GM10266 (cell line): ENCODE data around the gene ZNF175.

Source experiments
- DNase-seq: peaks from one replicate; pipeline ENCODE4 v3.0.0; 2012; ENCODE audit errors: extremely low spot score
- TF ChIP-seq, protein P1 (sequence below): IDR thresholded peaks from 2 replicates; pipeline ENCODE4 v1.5.1; 2012; ENCODE audit warnings: mild to moderate bottlenecking, low read depth; ENCODE audit not compliant: control insufficient read depth, insufficient read depth; ENCODE audit errors: missing control alignments

The ZNF175 gene

DNA sequence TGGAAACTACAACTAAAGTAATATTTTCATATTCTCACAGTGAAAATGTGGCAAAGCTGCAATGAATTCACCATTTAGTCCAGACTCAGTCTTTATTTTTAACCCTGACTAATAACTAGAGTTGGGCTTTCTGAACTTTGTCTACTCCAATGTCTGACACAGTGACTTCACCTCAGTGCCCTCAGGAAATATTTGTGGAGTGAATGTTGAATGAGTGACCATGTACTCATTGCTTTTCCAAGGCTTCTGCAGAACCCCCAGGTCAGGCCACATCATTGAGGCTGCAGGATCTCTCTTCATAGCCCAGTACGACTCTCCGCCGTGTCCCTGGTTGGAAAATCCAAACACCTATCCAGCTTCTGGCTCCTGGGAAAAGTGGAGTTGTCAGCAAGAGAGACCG lies 1.8 kb downstream of the ZNF175 start:
- no peak for DNase-seq
- TF ChIP-seq, protein P1, sequence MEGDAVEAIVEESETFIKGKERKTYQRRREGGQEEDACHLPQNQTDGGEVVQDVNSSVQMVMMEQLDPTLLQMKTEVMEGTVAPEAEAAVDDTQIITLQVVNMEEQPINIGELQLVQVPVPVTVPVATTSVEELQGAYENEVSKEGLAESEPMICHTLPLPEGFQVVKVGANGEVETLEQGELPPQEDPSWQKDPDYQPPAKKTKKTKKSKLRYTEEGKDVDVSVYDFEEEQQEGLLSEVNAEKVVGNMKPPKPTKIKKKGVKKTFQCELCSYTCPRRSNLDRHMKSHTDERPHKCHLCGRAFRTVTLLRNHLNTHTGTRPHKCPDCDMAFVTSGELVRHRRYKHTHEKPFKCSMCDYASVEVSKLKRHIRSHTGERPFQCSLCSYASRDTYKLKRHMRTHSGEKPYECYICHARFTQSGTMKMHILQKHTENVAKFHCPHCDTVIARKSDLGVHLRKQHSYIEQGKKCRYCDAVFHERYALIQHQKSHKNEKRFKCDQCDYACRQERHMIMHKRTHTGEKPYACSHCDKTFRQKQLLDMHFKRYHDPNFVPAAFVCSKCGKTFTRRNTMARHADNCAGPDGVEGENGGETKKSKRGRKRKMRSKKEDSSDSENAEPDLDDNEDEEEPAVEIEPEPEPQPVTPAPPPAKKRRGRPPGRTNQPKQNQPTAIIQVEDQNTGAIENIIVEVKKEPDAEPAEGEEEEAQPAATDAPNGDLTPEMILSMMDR = no peak

DNA sequence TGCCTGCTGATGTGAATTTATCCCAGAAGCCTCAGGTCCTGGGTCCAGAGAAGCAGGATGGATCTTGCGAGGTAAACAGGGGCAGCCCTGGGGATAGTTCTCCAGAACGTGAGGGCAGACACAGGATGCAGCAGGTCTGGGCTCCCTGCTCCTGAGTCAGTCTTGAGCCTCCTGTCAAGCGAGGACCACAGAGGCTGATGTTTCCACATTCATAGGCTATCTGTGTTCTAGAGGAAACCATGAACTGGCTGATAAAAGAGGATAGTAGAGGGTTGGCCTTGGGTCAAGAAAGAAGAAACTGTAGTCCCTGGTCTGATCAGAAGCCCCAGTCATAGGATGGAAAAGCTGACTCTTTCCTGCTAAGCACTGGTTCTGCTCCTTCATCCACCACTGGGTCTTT lies 2.2 kb downstream of the ZNF175 start:
- TF ChIP-seq, protein P1 = no peak
- no peak for DNase-seq

DNA sequence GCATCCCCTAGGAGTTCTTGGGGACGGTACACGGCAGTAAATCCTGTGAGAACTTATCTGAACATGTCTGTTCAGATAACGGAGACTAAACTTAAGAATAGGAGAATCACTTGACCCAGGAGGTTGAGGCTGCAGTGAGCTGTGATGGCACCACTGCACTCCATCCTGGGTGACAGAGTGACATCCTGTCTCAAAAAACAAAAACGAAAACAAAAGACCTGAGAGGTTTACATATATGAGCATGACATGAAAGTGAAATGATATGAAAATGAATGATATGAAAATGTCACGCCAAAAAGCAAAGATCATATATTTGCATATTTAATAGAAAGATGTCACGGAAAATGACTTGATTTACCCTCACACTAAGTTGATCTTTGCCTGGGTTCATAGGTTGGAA lies 5.8 kb downstream of the ZNF175 start:
- no peak for DNase-seq
- TF ChIP-seq, protein P1 = no peak

DNA sequence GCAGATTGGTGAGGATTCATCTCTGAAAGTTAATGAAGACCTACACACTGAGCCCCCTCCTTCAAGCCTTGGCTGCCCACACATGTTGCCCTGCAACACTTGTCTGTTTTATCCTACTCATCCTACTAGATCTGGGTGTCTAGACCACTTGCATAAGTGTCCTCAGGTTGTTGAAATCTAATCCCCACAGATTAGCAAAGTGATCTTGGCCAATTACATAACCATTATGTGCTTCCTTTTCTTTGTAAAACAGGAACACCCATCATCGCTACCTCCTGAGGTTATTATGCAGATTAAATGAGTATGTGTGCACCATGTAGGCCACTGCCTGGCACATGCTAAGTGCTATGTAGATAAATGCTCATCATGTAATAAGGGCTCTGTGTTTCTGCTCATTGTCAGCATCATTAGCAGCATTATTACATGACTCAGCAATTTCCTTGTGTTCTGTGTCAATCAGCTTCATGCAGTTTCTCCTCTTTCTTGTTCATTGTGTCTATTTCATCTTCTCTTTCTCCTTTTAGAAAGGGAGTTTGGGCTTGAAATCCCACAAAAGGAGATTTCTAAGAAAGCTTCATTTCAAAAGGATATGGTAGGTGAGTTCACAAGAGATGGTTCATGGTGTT lies 15.1 kb downstream of the ZNF175 start:
- TF ChIP-seq, protein P1 = no peak
- DNase-seq = no peak

DNA sequence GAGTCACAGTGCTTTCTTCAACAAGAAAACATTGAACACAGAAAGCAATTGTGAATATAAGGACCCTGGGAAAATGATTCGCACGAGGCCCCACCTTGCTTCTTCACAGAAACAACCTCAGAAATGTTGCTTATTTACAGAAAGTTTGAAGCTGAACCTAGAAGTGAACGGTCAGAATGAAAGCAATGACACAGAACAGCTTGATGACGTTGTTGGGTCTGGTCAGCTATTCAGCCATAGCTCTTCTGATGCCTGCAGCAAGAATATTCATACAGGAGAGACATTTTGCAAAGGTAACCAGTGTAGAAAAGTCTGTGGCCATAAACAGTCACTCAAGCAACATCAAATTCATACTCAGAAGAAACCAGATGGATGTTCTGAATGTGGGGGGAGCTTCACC lies 15.7 kb downstream of the ZNF175 start:
- DNase-seq = no peak
- TF ChIP-seq, protein P1 = no peak

DNA sequence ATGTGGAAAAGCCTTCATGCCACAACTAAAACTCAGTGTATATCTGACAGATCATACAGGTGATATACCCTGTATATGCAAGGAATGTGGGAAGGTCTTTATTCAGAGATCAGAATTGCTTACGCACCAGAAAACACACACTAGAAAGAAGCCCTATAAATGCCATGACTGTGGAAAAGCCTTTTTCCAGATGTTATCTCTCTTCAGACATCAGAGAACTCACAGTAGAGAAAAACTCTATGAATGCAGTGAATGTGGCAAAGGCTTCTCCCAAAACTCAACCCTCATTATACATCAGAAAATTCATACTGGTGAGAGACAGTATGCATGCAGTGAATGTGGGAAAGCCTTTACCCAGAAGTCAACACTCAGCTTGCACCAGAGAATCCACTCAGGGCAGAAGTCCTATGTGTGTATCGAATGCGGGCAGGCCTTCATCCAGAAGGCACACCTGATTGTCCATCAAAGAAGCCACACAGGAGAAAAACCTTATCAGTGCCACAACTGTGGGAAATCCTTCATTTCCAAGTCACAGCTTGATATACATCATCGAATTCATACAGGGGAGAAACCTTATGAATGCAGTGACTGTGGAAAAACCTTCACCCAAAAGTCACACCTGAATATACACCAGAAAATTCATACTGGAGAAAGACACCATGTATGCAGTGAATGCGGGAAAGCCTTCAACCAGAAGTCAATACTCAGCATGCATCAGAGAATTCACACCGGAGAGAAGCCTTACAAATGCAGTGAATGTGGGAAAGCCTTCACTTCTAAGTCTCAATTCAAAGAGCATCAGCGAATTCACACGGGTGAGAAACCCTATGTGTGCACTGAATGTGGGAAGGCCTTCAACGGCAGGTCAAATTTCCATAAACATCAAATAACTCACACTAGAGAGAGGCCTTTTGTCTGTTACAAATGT lies 16.4 kb downstream of the ZNF175 start:
- no peak for DNase-seq
- TF ChIP-seq, protein P1 = no peak

DNA sequence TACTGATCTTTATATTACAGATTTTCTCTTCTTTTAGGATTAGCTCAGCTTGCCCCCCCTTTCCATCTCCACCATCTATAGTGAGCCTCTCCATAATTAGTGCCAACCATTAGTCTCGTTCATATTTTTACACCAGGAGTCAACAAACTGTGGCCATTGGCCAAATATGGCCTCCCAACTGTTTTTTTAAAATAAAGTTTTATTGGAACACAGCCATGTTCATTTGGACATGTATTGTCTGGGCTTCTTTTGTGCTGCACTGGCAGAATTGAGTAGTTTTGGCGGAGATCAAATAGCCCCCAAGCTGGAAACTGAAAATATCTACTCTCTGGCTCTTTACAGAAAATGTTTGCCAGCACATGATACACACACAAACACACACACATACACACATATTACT lies 18.4 kb downstream of the ZNF175 start:
- no peak for DNase-seq
- TF ChIP-seq, protein P1 = no peak
